BJ (cell line): Measurements from ENCODE around the gene STK32B. TPM values are rescaled to one million over a fixed set of nuclear protein-coding genes. Genes with fewer than 3 reads are reported as not detected.
A peak's percentile ranks its signal among the peaks of the same experiment; 100 is the strongest.
"Not testable (repeated sequence)": the region's sequence is repeated elsewhere in the genome, so short reads cannot be mapped to it uniquely, and the experiment has no call there.

Experiments used
- CTCF ChIA-PET: fragments of 350-600 bp; formaldehyde crosslinking; extraction: SDS; loops from one replicate; lab custom pipeline; 2021; ENCODE audit warnings: antibody characterized with exemption, inconsistent platforms; lab: Yijun Ruan, JAX
- POLR2A ChIA-PET: fragments of 300-600 bp; sonication (Branson Sonifier 250); formaldehyde crosslinking; extraction: SDS; loops from one replicate; lab custom pipeline; 2021; ENCODE audit warnings: antibody characterized with exemption; lab: Charles Lee
- DNase-seq: peaks from one replicate; pipeline ENCODE4 v3.0.0-alpha.2; 2011; ENCODE audit warnings: low read depth
- H3K27me3 ChIP-seq: 2 replicates; pipeline ENCODE4 v1.6.0; 2011; ENCODE audit warnings: low read length; ENCODE audit not compliant: control insufficient read depth, insufficient read depth
- H3K36me3 ChIP-seq: 2 replicates; pipeline ENCODE4 v1.5.1; 2011; ENCODE audit warnings: low read length; ENCODE audit not compliant: control insufficient read depth, insufficient read depth
- H3K4me3 ChIP-seq: 2 replicates; pipeline ENCODE4 v1.5.1; 2011; ENCODE audit warnings: low read depth, mild to moderate bottlenecking, control low read depth, low read length
- CTCF ChIP-seq: IDR thresholded peaks from 2 replicates; pipeline ENCODE4 v1.5.1; 2011; ENCODE audit warnings: low read depth, mild to moderate bottlenecking, control low read depth, inconsistent platforms, low read length, moderate library complexity; ENCODE audit not compliant: insufficient read depth
- polyA minus RNA-seq: library from RNA; depleted of rRNA, polyadenylated mRNA; stranded (reverse); fragments of >200 nt; gene quantifications from 2 replicates; pipeline ENCODE4 v1.2.3, GENCODE V29; 2011; rRNA and poly(A)+ RNA removed
- polyA plus RNA-seq: library from polyadenylated mRNA; depleted of rRNA; stranded (reverse); fragments of >200 nt; gene quantifications from 2 replicates; pipeline ENCODE4 v1.2.3, GENCODE V29; 2011; rRNA removed

The STK32B gene
- polyA plus RNA-seq (5.6 and 11.2 TPM in 2 replicates), polyA minus RNA-seq (5.5 and 7.5 TPM in 2 replicates)

GRCh38 chr4:5051278-5052203, at the start of gene STK32B:
Gene STK32B (plus strand): TSS chr4:5051480.
- ChIA-PET CTCF (interaction anchor here (0.6 to 3.9 kb wide), 17 partner anchors 12 to 739 kb away, joined by 3 to 38 read pairs (median 4); no protein-coding TSS in a partner anchor), POLR2A (no interaction called here)
- DNase-seq = no peak
- Histone ChIP-seq H3K4me3 (peak within 1 kb of the TSS; percentile 55), H3K36me3 (no peaks in the 10 kb centered on the region), H3K27me3 (no peaks in the 10 kb centered on the region; the same call in 1 of the 2 replicates)
- peak; percentile 33 for TF ChIP-seq CTCF

- POLR2A ChIA-PET, H3K4me3 ChIP-seq, H3K36me3 ChIP-seq, DNase-seq: not testable (repeated sequence)
- CTCF ChIA-PET = interaction anchor here (1.3 kb wide), 1 partner anchor 16 kb away, joined by 3 read pairs; no protein-coding TSS in a partner anchor
- H3K27me3 ChIP-seq = peaks cover 16% of the 10 kb centered on the region
Observed at GRCh38 chr4:5001641-5002040, 49.6 kb upstream of the STK32B start.

- ChIA-PET POLR2A (no interaction called here), CTCF (interaction anchor here (0.8 to 0.9 kb wide), 3 partner anchors 9 to 563 kb away, joined by 3 to 4 read pairs (median 3); no protein-coding TSS in a partner anchor)
- DNase-seq = no peak
- H3K27me3 ChIP-seq = peaks cover 16% of the 10 kb centered on the region
- no peak for TF ChIP-seq CTCF
- no peaks in the 10 kb centered on the region for H3K36me3 ChIP-seq
- no peak overlapping the region for H3K4me3 ChIP-seq
Observed at GRCh38 chr4:5003372-5003857, 47.9 kb upstream of the STK32B start.

GRCh38 chr4:5003918-5004317, 47.4 kb upstream of the STK32B start:
- TF ChIP-seq CTCF = no peak
- CTCF ChIA-PET = interaction anchor here (0.8 kb wide), 1 partner anchor 8 kb away, joined by 4 read pairs; no protein-coding TSS in a partner anchor

GRCh38 chr4:5004496-5004895, 46.8 kb upstream of the STK32B start:
- POLR2A ChIA-PET = no interaction called here
- Histone ChIP-seq H3K27me3 (peaks cover 16% of the 10 kb centered on the region), H3K4me3 (no peak overlapping the region), H3K36me3 (no peaks in the 10 kb centered on the region)
- no peak for DNase-seq
- CTCF ChIA-PET = no interaction called here
- no peak for TF ChIP-seq CTCF

More at GRCh38 chr4:5003918-5004317, 47.4 kb upstream of the STK32B start:
- POLR2A ChIA-PET = no interaction called here
- Histone ChIP-seq H3K4me3 (no peak overlapping the region), H3K27me3 (peaks cover 16% of the 10 kb centered on the region), H3K36me3 (no peaks in the 10 kb centered on the region)
- no peak for DNase-seq

DNA sequence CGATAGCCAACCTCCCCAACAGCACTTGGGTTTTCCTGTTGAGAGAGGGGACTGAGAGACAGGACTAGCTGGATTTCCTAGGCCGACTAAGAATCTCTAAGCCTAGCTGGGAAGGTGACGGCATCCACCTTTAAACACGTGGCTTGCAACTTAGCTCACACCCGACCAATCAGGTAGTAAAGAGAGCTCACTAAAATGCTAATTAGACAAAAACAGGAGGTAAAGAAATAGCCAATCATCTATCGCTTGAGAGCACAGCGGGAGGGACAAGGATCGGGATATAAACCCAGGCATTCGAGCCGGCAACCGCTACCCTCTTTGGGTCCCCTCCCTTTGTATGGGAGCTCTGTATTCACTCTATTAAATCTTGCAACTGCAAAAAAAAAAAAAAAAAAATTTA, 44.3 kb upstream of the STK32B start:
- CTCF ChIA-PET = not testable (repeated sequence)

More for the DNA sequence above, 44.3 kb upstream of the STK32B start:
- DNase-seq, POLR2A ChIA-PET, H3K4me3 ChIP-seq, H3K36me3 ChIP-seq: not testable (repeated sequence)
- peaks cover 18% of the 10 kb centered on the region for H3K27me3 ChIP-seq
